H1 (cell line): ENCODE results near the gene ZNF473. TPM values are rescaled to one million over a fixed set of nuclear protein-coding genes. Genes with fewer than 3 reads are reported as not detected.

Experiments
- CTCF ChIA-PET: fragments of 300-600 bp; sonication (Branson Sonifier 250); formaldehyde crosslinking; loops from one replicate; lab custom pipeline; 2021; ENCODE audit not compliant: partially characterized antibody; lab: Charles Lee
- POLR2A ChIA-PET: fragments of 300-600 bp; sonication (Branson Sonifier 250); formaldehyde crosslinking; loops from one replicate; lab custom pipeline; 2021; ENCODE audit warnings: inconsistent platforms; ENCODE audit not compliant: partially characterized antibody; lab: Charles Lee
- DNase-seq, 2 experiments: peaks; one replicate each; pipeline versions ENCODE4 v3.0.0 to v3.0.0-alpha.2; 2010 to 2022; ENCODE audit warnings: low spot score in 2 of 2, low read depth in 1 of 2, mixed read lengths in 1 of 2
- FAIRE-seq: peaks from 2 replicates; lab custom pipeline; 2011; peaks lifted over from hg19 to GRCh38; lab: Jason Lieb, UNC
- H2AFZ ChIP-seq: 2 replicates; pipeline ENCODE4 v1.8.1; 2012; ENCODE audit warnings: low read length, inconsistent platforms
- H2AK5ac ChIP-seq: 2 replicates; pipeline ENCODE4 v1.6.1; 2013; ENCODE audit warnings: low read depth, low read length
- H2BK120ac ChIP-seq: replicated peaks from 2 replicates; pipeline ENCODE3; 2013; ENCODE audit warnings: low read depth, low read length, inconsistent platforms
- H2BK12ac ChIP-seq: 2 replicates; pipeline ENCODE4 v1.6.1; 2013; ENCODE audit warnings: low read depth, low read length
- H2BK15ac ChIP-seq: 2 replicates; pipeline ENCODE4 v1.6.1; 2013; ENCODE audit warnings: low read length
- H2BK20ac ChIP-seq: 2 replicates; pipeline ENCODE4 v1.6.1; 2013; ENCODE audit warnings: low read length
- H2BK5ac ChIP-seq: 2 replicates; pipeline ENCODE4 v1.6.1; 2013; ENCODE audit warnings: low read depth, low read length
- H3K14ac ChIP-seq: 2 replicates; pipeline ENCODE4 v1.6.1; 2013; ENCODE audit warnings: inconsistent platforms; ENCODE audit not compliant: insufficient read length
- H3K18ac ChIP-seq: 2 replicates; pipeline ENCODE4 v1.6.1; 2013; ENCODE audit warnings: low read length; ENCODE audit errors: extremely low read depth
- H3K23ac ChIP-seq: 2 replicates; pipeline ENCODE4 v1.6.1; 2013; ENCODE audit warnings: inconsistent platforms; ENCODE audit not compliant: insufficient read length
- H3K23me2 ChIP-seq: 2 replicates; pipeline ENCODE4 v1.6.1; 2013; ENCODE audit warnings: low read depth, low read length
- H3K27ac ChIP-seq: 2 replicates; pipeline ENCODE4 v1.6.1; 2011; ENCODE audit warnings: low read depth, low read length, inconsistent platforms
- H3K27me3 ChIP-seq, 4 experiments: replicated peaks in 1 of 4; 1 replicate in 1 of 4; 2 replicates in 3 of 4; pipeline versions ENCODE4 v1.6.1 to v1.8.1; 2011 to 2013; ENCODE audit warnings: low read length in 3 of 4, mild to moderate bottlenecking in 3 of 4, inconsistent platforms in 2 of 4, mixed read lengths in 2 of 4, moderate library complexity in 1 of 4; ENCODE audit not compliant: control insufficient read depth in 3 of 4, insufficient read depth in 3 of 4; ENCODE audit errors: extremely low read depth in 1 of 4
- H3K36me3 ChIP-seq, 4 experiments: 2 replicates each; pipeline versions ENCODE4 v1.6.1 to v1.8.1; 2011 to 2013; ENCODE audit warnings: mild to moderate bottlenecking in 4 of 4, low read length in 3 of 4, moderate library complexity in 2 of 4, control low read depth in 1 of 4, inconsistent platforms in 1 of 4; ENCODE audit not compliant: insufficient read depth in 4 of 4, control insufficient read depth in 2 of 4
- H3K4ac ChIP-seq: replicated peaks from 2 replicates; pipeline ENCODE3; 2013; ENCODE audit warnings: low read length, low read depth, mixed read lengths, inconsistent platforms; ENCODE audit not compliant: insufficient read length
- H3K4me1 ChIP-seq, 4 experiments: replicated peaks in 1 of 4; 1 replicate in 1 of 4; 2 replicates in 3 of 4; pipeline versions ENCODE4 v1.6.1 to v1.8.1; 2011 to 2013; ENCODE audit warnings: low read length in 3 of 4, inconsistent platforms in 2 of 4, mixed read lengths in 1 of 4; ENCODE audit not compliant: insufficient read depth in 4 of 4, control insufficient read depth in 3 of 4
- H3K4me2 ChIP-seq, 2 experiments: 2 replicates each; pipeline versions ENCODE4 v1.6.1 to v1.8.1; 2011 to 2013; ENCODE audit warnings: low read depth in 2 of 2, low read length in 2 of 2, control low read depth in 1 of 2, inconsistent platforms in 1 of 2, mild to moderate bottlenecking in 1 of 2; ENCODE audit not compliant: insufficient read depth in 1 of 2
- H3K4me3 ChIP-seq, 4 experiments: fragments of 200-600, 300-600 bp in 1 of 4; sonication (generic), shearing (Covaris generic), sonication (Bioruptor Twin) in 1 of 4; 2 replicates each; pipeline versions ENCODE4 v1.5.1 to v1.8.1; 2011 to 2016; ENCODE audit warnings: low read length in 4 of 4, low read depth in 3 of 4, control low read depth in 2 of 4, inconsistent platforms in 2 of 4, mild to moderate bottlenecking in 2 of 4, mixed read lengths in 1 of 4, moderate library complexity in 1 of 4; ENCODE audit not compliant: insufficient read depth in 2 of 4; ENCODE audit errors: extremely low read depth in 1 of 4
- H3K56ac ChIP-seq: replicated peaks from 2 replicates; pipeline ENCODE3; 2013; ENCODE audit warnings: low read depth, mild to moderate bottlenecking, mixed read lengths, low read length, inconsistent platforms; ENCODE audit not compliant: insufficient read length
- H3K79me1 ChIP-seq: 2 replicates; pipeline ENCODE4 v1.6.1; 2013; ENCODE audit warnings: low read depth, low read length, control low read depth
- H3K79me2 ChIP-seq, 2 experiments: 2 replicates each; pipeline versions ENCODE4 v1.6.1 to v1.8.1; 2012 to 2013; ENCODE audit warnings: low read length in 2 of 2, mild to moderate bottlenecking in 2 of 2, inconsistent platforms in 1 of 2; ENCODE audit not compliant: insufficient read depth in 2 of 2, control insufficient read depth in 1 of 2
- H3K9ac ChIP-seq, 4 experiments: replicated peaks in 1 of 4; 1 replicate in 1 of 4; 2 replicates in 3 of 4; pipeline versions ENCODE4 v1.6.1 to v1.8.1; 2011 to 2013; ENCODE audit warnings: low read depth in 3 of 4, low read length in 3 of 4, control low read depth in 2 of 4, mild to moderate bottlenecking in 2 of 4, moderate library complexity in 2 of 4, inconsistent platforms in 1 of 4; ENCODE audit errors: extremely low read depth in 1 of 4
- H3K9me3 ChIP-seq, 2 experiments: 2 replicates each; pipeline versions ENCODE4 v1.6.1 to v1.8.1; 2012 to 2013; ENCODE audit warnings: mild to moderate bottlenecking in 2 of 2, moderate library complexity in 2 of 2, control low read depth in 1 of 2, inconsistent platforms in 1 of 2, low read depth in 1 of 2, low read length in 1 of 2, mixed read lengths in 1 of 2; ENCODE audit not compliant: insufficient read depth in 2 of 2
- H4K20me1 ChIP-seq, 2 experiments: replicated peaks in 1 of 2; 2 replicates each; pipeline versions ENCODE3 to v1.8.1; 2011 to 2013; ENCODE audit warnings: inconsistent platforms in 2 of 2, low read length in 2 of 2, mild to moderate bottlenecking in 1 of 2; ENCODE audit not compliant: insufficient read depth in 2 of 2, control insufficient read depth in 1 of 2
- H4K5ac ChIP-seq: 2 replicates; pipeline ENCODE4 v1.6.1; 2013; ENCODE audit warnings: low read length, low read depth, mixed read lengths, inconsistent platforms; ENCODE audit not compliant: insufficient read length
- H4K8ac ChIP-seq: 2 replicates; pipeline ENCODE4 v1.8.0; 2013; ENCODE audit warnings: mild to moderate bottlenecking, moderate library complexity, low read length, inconsistent platforms; ENCODE audit not compliant: insufficient read depth; ENCODE audit errors: extremely low read depth
- H4K91ac ChIP-seq: replicated peaks from 2 replicates; pipeline ENCODE3; 2013; ENCODE audit warnings: low read length, mixed read lengths, inconsistent platforms; ENCODE audit not compliant: insufficient read length
- ASH2L ChIP-seq: fragments of 200-600, 300-600 bp; sonication (generic); IDR thresholded peaks from one replicate; pipeline ENCODE4 v1.7.1; 2017; ENCODE audit warnings: low read length
- NANOG ChIP-seq: IDR thresholded peaks from 2 replicates; pipeline ENCODE4 v1.6.1; 2011; ENCODE audit warnings: low read length, low read depth, mild to moderate bottlenecking, inconsistent platforms; ENCODE audit not compliant: insufficient read depth, poor library complexity, severe bottlenecking
- SAP30 ChIP-seq: fragments of 300-600 bp; sonication (generic); IDR thresholded peaks from 2 replicates; pipeline ENCODE4 v1.7.1; 2012; ENCODE audit warnings: low read length, moderate library complexity, mild to moderate bottlenecking, inconsistent platforms; ENCODE audit not compliant: insufficient read depth, insufficient replicate concordance
- SIX5 ChIP-seq: IDR thresholded peaks from 2 replicates; pipeline ENCODE4 v1.6.1; 2011; ENCODE audit warnings: mild to moderate bottlenecking, low read depth, low read length
- WGBS, 2 experiments: shearing (Covaris generic) in 1 of 2; methylation state at CpG; one replicate each; pipeline versions ENCODE4 v1.1.6 to v1.1.7; 2013 to 2015; ENCODE audit warnings: low lambda C conversion rate in 2 of 2, mixed read lengths in 2 of 2, inconsistent platforms in 1 of 2, low coverage in 1 of 2, missing lambda C conversion rate in 1 of 2; ENCODE audit not compliant: insufficient replicate concordance in 2 of 2, insufficient coverage in 1 of 2, insufficient read length in 1 of 2; ENCODE audit errors: extremely low coverage in 1 of 2, missing lambda C conversion rate in 1 of 2; 5-methylcytosine and 5-hydroxymethylcytosine counted together
- long read RNA-seq, 2 experiments: library from RNA in 1 of 2; library from capped mRNA in 1 of 2; stranded (forward); transcript quantifications; one replicate each; pipeline ENCODE4 v2.0.0, GENCODE V29; 2021; ENCODE audit warnings: inconsistent platforms in 1 of 2
- polyA minus RNA-seq, 3 experiments: library from RNA; depleted of rRNA, polyadenylated mRNA; stranded (reverse); fragments of >200 nt; gene quantifications; 1 replicate in 2 of 3; 2 replicates in 1 of 3; pipeline ENCODE4 v1.2.3, GENCODE V29; 2011
- polyA plus RNA-seq, 7 experiments: library from polyadenylated mRNA; depleted of rRNA in 3 of 7; stranded (reverse) in 5 of 7; unstranded in 2 of 7; fragments of >200 nt in 5 of 7; fragments of 200-250 nt in 2 of 7; gene quantifications; 1 replicate in 5 of 7; 2 replicates in 1 of 7; 4 replicates in 1 of 7; pipeline versions ENCODE4 v1.2.1 to v1.2.3, GENCODE V29; 2011 to 2013; ENCODE audit warnings: missing spikeins in 2 of 7, mixed read lengths in 2 of 7
- total RNA-seq: library from RNA; stranded (reverse); fragmentation: NEBNext Ultra II Directional; extraction: Animal tissue kit (Norgen Biotek cat#: 25700); gene quantifications from 2 replicates; pipeline ENCODE4 v1.2.1, GENCODE V29; 2021
- TF ChIP-seq, protein P1 (sequence below): IDR thresholded peaks from 2 replicates; pipeline ENCODE4 v1.6.1; 2012; ENCODE audit warnings: inconsistent platforms
- TF ChIP-seq, protein P2 (sequence below): IDR thresholded peaks from 2 replicates; pipeline ENCODE4 v1.6.1; 2012; ENCODE audit warnings: low read length, inconsistent platforms

ZNF473 gene
- total RNA-seq = 11.0 and 11.7 TPM in 2 replicates
- polyA plus RNA-seq (2011; rRNA removed) = 5.2 and 5.8 TPM in 2 replicates
- polyA plus RNA-seq (2011; cell fraction: cytosol; rRNA removed) = 7.0 TPM
- polyA plus RNA-seq (2011; cell fraction: nucleus; rRNA removed) = 15.3 TPM
- 5.4 to 8.6 TPM (median 6.7 TPM) in 4 replicates for polyA plus RNA-seq (2012, experiment 1 of 2)
- 0.75 TPM for polyA plus RNA-seq (2012, experiment 2 of 2)
- polyA plus RNA-seq (2013, experiment 1 of 2) = 5.4 TPM
- polyA plus RNA-seq (2013, experiment 2 of 2) = 4.7 TPM
- polyA minus RNA-seq (2011; rRNA and poly(A)+ RNA removed) = 21.4 and 23.0 TPM in 2 replicates
- 9.7 TPM for polyA minus RNA-seq (2011; cell fraction: cytosol; rRNA and poly(A)+ RNA removed)
- polyA minus RNA-seq (2011; cell fraction: nucleus; rRNA and poly(A)+ RNA removed) = 21.8 TPM
- long read RNA-seq, experiment 1, partial matches to known transcripts = 0 of 7 reads
- long read RNA-seq, experiment 1, other reads (novel, unspliced or antisense) = 7 of 7 reads
- long read RNA-seq, experiment 2, full-length matches to known transcripts = 1 of 4 reads
- long read RNA-seq, experiment 2, partial matches to known transcripts = 0 of 4 reads
- long read RNA-seq, experiment 2, other reads (novel, unspliced or antisense) = 3 of 4 reads

DNA sequence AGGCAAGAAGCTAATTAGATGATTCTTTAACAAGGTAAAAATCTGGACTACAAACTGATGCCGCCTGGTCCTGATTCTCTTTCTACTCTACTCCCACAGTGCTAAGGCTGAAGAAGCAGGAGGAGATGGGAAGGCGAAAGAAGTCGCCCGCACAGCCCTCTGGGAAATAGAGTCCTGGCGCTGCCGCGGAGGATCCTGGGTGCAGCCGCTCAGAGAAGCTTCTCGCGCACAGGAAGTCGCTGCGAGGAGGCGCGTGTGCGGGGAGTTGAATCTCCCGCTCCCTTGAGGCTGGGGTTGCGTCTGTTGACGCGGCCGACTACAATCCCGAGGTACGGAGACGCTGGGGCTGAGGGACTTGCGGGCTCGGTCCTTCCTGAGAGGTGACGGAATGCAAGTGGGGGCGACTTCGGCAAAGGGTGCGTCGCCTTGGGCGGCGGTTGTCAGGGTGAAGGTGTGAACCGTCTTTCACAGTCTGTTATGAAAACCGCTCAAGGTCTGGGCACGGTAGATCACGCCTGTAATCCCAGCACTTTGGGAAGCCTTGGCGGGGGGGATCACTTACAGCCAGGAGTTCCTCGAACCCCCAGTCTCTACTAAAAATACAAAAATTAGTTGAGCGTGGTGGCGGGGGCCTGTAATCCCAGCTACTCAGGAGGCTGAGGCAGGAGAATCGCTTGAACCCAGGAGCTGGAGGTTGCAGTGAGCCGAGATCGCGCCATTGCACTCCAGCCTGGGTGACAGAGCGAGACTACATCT, at the start of gene ZNF473:
Gene ZNF473 (plus strand): TSS at position 212 of the 756 bp plus-strand sequence. CDS start 5,078 bp downstream, outside the sequence.
- Histone ChIP-seq H3K9ac (peak within 1 kb of the TSS; percentile 46 to 82 (median 76)), H2BK5ac (peak within 1 kb of the TSS; percentile 53; the same call in 1 of the 2 replicates), H2BK12ac (no peak within 1 kb of the TSS), H3K79me2 (peaks cover 3 to 31% of the 10 kb centered on the region in 2 experiments; a peak in 3 of 4 replicates), H4K20me1 (peaks cover 2 to 4% of the 10 kb centered on the region in 2 experiments), H3K14ac (no peak within 1 kb of the TSS), H3K27ac (peak within 1 kb of the TSS; percentile 87), H3K79me1 (no peaks in the 10 kb centered on the region; the same call in 1 of the 2 replicates), H2AK5ac (no peak within 1 kb of the TSS), H3K4me3 (peak within 1 kb of the TSS; percentile 73 to 92 (median 90)), H3K4me2 (peak within 1 kb of the TSS; percentile 73 to 87), H3K23me2 (peaks cover 7% of the 10 kb centered on the region; the same call in 1 of the 2 replicates), H4K91ac (no peak within 1 kb of the TSS), H3K4ac (no peak within 1 kb of the TSS), H3K18ac (peak within 1 kb of the TSS; percentile 62; the same call in 1 of the 2 replicates), H3K23ac (no peak within 1 kb of the TSS), H2BK20ac (no peak within 1 kb of the TSS), H2BK15ac (no peak within 1 kb of the TSS), H3K36me3 (no peaks in the 10 kb centered on the region), H4K5ac (peak within 1 kb of the TSS; percentile 34), H3K27me3 (no peaks in the 10 kb centered on the region), H2BK120ac (no peak within 1 kb of the TSS), H3K56ac (peak within 1 kb of the TSS; percentile 56), H4K8ac (peak within 1 kb of the TSS; percentile 91), H3K9me3 (no peaks in the 10 kb centered on the region), H3K4me1 (peaks cover 0 to 6% (median 0%) of the 10 kb centered on the region in 4 experiments; a peak in 3 of 7 replicates), H2AFZ (peak within 1 kb of the TSS; percentile 99)
- CTCF ChIA-PET = interaction anchor here (1.3 kb wide), 1 partner anchor 215 kb away, joined by 3 read pairs; no protein-coding TSS in a partner anchor
- WGBS, 2 experiments = 17% methylated on average over 42 of the region's 45 CpGs; no CpG with 5 or more reads in 1 of the 2 experiments
- no peak for FAIRE-seq
- peak; percentile 77 to 90 for DNase-seq
- POLR2A ChIA-PET = interaction anchor here (0.8 to 1.7 kb wide), 8 partner anchors 14 to 149 kb away, joined by 3 to 15 read pairs (median 4); partner anchors contain the start of genes AKT1S1, ATF5, NUP62 and TBC1D17
- TF ChIP-seq SIX5 (peak; percentile 55), SAP30 (peak; percentile 89), ASH2L (peak; percentile 56), NANOG (no peak)
- TF ChIP-seq, protein P1, sequence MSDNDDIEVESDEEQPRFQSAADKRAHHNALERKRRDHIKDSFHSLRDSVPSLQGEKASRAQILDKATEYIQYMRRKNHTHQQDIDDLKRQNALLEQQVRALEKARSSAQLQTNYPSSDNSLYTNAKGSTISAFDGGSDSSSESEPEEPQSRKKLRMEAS = peak; percentile 99
- TF ChIP-seq, protein P2, sequence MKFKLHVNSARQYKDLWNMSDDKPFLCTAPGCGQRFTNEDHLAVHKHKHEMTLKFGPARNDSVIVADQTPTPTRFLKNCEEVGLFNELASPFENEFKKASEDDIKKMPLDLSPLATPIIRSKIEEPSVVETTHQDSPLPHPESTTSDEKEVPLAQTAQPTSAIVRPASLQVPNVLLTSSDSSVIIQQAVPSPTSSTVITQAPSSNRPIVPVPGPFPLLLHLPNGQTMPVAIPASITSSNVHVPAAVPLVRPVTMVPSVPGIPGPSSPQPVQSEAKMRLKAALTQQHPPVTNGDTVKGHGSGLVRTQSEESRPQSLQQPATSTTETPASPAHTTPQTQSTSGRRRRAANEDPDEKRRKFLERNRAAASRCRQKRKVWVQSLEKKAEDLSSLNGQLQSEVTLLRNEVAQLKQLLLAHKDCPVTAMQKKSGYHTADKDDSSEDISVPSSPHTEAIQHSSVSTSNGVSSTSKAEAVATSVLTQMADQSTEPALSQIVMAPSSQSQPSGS = peak; percentile 48; the same call in 1 of the 2 replicates
